Trophoblast cell (in vitro differentiated cells and primary cell): ENCODE data around the gene BRD9.

Source experiments
- DNase-seq, 2 donors: peaks; one replicate each; pipeline ENCODE4 v3.0.0-alpha.2; 2016
- H2AFZ ChIP-seq: 2 replicates; pipeline ENCODE4 v1.6.1; 2013; ENCODE audit warnings: low read length, moderate library complexity, mild to moderate bottlenecking; ENCODE audit not compliant: insufficient read depth, poor library complexity
- H2AK5ac ChIP-seq: 2 replicates; pipeline ENCODE4 v1.6.1; 2013; ENCODE audit warnings: mild to moderate bottlenecking, low read length
- H2BK120ac ChIP-seq: 2 replicates; pipeline ENCODE4 v1.6.1; 2013; ENCODE audit warnings: low read length, mild to moderate bottlenecking, moderate library complexity; ENCODE audit not compliant: insufficient read depth, poor library complexity
- H2BK12ac ChIP-seq: 2 replicates; pipeline ENCODE4 v1.6.1; 2013; ENCODE audit warnings: mild to moderate bottlenecking, low read length, moderate library complexity
- H2BK5ac ChIP-seq: 2 replicates; pipeline ENCODE4 v1.6.1; 2013; ENCODE audit warnings: low read length, low read depth, moderate library complexity, mild to moderate bottlenecking; ENCODE audit not compliant: poor library complexity
- H3K14ac ChIP-seq: 2 replicates; pipeline ENCODE4 v1.6.1; 2013; ENCODE audit warnings: mild to moderate bottlenecking, low read length
- H3K18ac ChIP-seq: 2 replicates; pipeline ENCODE4 v1.6.1; 2013; ENCODE audit warnings: mild to moderate bottlenecking, low read length
- H3K23ac ChIP-seq: 2 replicates; pipeline ENCODE4 v1.6.1; 2013; ENCODE audit warnings: low read length
- H3K27ac ChIP-seq: 2 replicates; pipeline ENCODE4 v1.5.1; 2013; ENCODE audit warnings: low read depth, mild to moderate bottlenecking, inconsistent platforms, low read length, moderate library complexity
- H3K27me3 ChIP-seq: 2 replicates; pipeline ENCODE4 v1.6.1; 2013; ENCODE audit warnings: inconsistent platforms, mild to moderate bottlenecking, low read length, moderate library complexity; ENCODE audit not compliant: insufficient read depth
- H3K36me3 ChIP-seq, 2 experiments: 1 replicate in 1 of 2; 2 replicates in 1 of 2; pipeline ENCODE4 v1.6.1; 2013; ENCODE audit warnings: low read length in 2 of 2, mild to moderate bottlenecking in 2 of 2, moderate library complexity in 1 of 2; ENCODE audit not compliant: insufficient read depth in 2 of 2, control insufficient read depth in 1 of 2
- H3K4ac ChIP-seq: 2 replicates; pipeline ENCODE4 v1.6.1; 2013; ENCODE audit warnings: low read depth, mild to moderate bottlenecking, low read length, moderate library complexity
- H3K4me1 ChIP-seq, 2 experiments: 1 replicate in 1 of 2; 2 replicates in 1 of 2; pipeline ENCODE4 v1.6.1; 2013; ENCODE audit warnings: low read length in 2 of 2, mild to moderate bottlenecking in 2 of 2, moderate library complexity in 1 of 2; ENCODE audit not compliant: insufficient read depth in 2 of 2, control insufficient read depth in 1 of 2
- H3K4me2 ChIP-seq: 2 replicates; pipeline ENCODE4 v1.6.1; 2013; ENCODE audit warnings: inconsistent platforms, mild to moderate bottlenecking, low read length, moderate library complexity
- H3K4me3 ChIP-seq: 2 replicates; pipeline ENCODE4 v1.5.1; 2013; ENCODE audit warnings: mild to moderate bottlenecking, low read depth, low read length, inconsistent platforms
- H3K79me1 ChIP-seq: one replicate; pipeline ENCODE4 v1.6.1; 2013; ENCODE audit warnings: low read length
- H3K79me2 ChIP-seq: 2 replicates; pipeline ENCODE4 v1.6.1; 2013; ENCODE audit warnings: low read length, mild to moderate bottlenecking; ENCODE audit not compliant: control insufficient read depth, insufficient read depth, poor library complexity
- H3K9ac ChIP-seq: 2 replicates; pipeline ENCODE4 v1.6.1; 2013; ENCODE audit warnings: mild to moderate bottlenecking, low read length
- H3K9me3 ChIP-seq: 2 replicates; pipeline ENCODE4 v1.6.1; 2013; ENCODE audit warnings: low read depth, mild to moderate bottlenecking, control low read depth, inconsistent platforms, low read length; ENCODE audit not compliant: insufficient read depth
- H4K12ac ChIP-seq: 2 replicates; pipeline ENCODE4 v1.6.1; 2013; ENCODE audit warnings: low read depth, mild to moderate bottlenecking, low read length, moderate library complexity
- H4K8ac ChIP-seq: 2 replicates; pipeline ENCODE4 v1.6.1; 2013; ENCODE audit warnings: low read depth, mild to moderate bottlenecking, low read length, moderate library complexity
- H4K91ac ChIP-seq: one replicate; pipeline ENCODE4 v1.6.1; 2013; ENCODE audit warnings: low read depth, mild to moderate bottlenecking, low read length, moderate library complexity
- WGBS: extraction: QIAGEN DNeasy Blood & Tissue Kit; methylation state at CpG from one replicate; pipeline ENCODE4 v1.1.7; 2013; ENCODE audit warnings: missing lambda C conversion rate; ENCODE audit not compliant: insufficient read length, insufficient coverage; ENCODE audit errors: extremely low coverage; 5-methylcytosine and 5-hydroxymethylcytosine counted together

Gene BRD9

DNA sequence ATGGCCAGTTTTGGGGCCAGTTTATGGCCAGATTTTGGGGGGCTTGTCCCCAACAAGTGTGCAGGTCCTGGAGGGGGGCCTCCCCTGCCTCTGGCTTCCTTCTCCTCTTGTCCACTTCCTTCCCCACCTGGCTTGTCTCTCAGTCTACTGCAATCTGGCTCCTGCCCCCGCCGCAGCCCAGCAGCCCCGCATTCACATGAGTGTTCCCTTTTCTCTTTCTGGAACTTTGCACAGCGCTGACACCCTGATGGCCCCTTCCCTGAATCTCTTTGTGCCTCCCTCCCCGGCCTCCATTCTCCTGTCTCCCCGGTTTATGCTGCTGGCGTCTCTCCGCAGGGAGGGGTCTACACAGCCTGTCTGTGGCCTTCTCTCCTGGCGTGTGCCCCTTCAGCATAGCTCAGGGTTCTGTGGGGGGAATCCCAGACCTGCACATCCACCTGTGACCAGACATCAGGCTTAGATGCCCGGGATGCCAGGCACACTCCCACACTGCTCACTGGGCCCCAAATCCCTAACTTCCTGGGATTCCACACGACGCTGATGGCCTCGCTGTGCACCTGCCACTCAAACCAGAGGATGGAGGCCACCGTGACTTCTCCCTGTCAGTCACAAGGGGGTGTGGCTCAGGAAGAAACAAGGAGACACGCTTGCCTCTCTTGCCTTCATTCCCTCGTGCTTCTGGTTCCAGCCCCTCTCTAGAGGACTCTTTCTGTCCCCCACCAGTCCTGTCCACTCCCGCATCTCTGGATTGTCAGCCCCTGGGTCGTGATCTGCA, 17.6 kb upstream of the BRD9 start:
- Histone ChIP-seq H3K4me3 (no peak overlapping the region), H2AK5ac (no peak overlapping the region)

DNA sequence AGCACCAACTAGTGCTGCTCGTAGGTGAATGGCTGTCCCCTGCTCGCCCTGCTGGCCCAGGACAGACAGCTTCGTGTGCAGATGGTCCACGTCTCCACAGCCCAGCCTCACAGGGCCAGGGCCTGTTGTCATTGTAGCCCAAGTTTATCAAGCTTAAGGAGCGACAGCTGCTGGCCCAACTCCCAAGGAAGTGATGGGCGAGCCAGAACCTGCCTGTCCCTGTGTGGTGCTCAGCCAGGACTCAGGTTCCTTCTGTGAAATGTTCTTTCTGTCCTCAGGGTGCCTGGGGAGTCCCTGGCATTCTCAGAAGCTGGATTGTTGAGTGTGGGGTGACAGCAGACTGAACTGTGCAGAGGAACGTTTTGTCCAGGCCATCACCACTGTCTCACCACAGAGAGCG, 16.5 kb upstream of the BRD9 start:
- H3K9me3 ChIP-seq = peaks cover 5% of the 10 kb centered on the region
- WGBS = no CpG with 5 or more reads among the region's 8 CpGs
- H2AK5ac ChIP-seq = no peak overlapping the region
- H3K4me1 ChIP-seq = no peaks in the 10 kb centered on the region
- H2BK12ac ChIP-seq = no peak overlapping the region
- peaks cover 49 to 56% of the 10 kb centered on the region in 2 experiments for H3K36me3 ChIP-seq
- H3K9ac ChIP-seq = no peak overlapping the region
- no peaks in the 10 kb centered on the region for H3K79me2 ChIP-seq
- H2AFZ ChIP-seq = no peak overlapping the region
- no peak overlapping the region for H2BK120ac ChIP-seq
- no peak overlapping the region for H4K91ac ChIP-seq
- no peak overlapping the region for H4K12ac ChIP-seq
- H3K4me2 ChIP-seq = no peak overlapping the region
- no peak overlapping the region for H4K8ac ChIP-seq
- H3K4ac ChIP-seq = no peak overlapping the region
- H3K4me3 ChIP-seq = no peak overlapping the region
- no peak overlapping the region for H3K27ac ChIP-seq
- no peak overlapping the region for H3K23ac ChIP-seq
- DNase-seq = no peak
- H2BK5ac ChIP-seq = no peak overlapping the region
- no peaks in the 10 kb centered on the region for H3K79me1 ChIP-seq
- H3K14ac ChIP-seq = no peak overlapping the region
- H3K27me3 ChIP-seq = no peaks in the 10 kb centered on the region
- no peak overlapping the region for H3K18ac ChIP-seq

More for the DNA sequence above, 17.6 kb upstream of the BRD9 start:
- Histone ChIP-seq H3K27me3 (no peaks in the 10 kb centered on the region), H4K8ac (no peak overlapping the region), H2AFZ (no peak overlapping the region), H3K27ac (no peak overlapping the region), H3K36me3 (peaks cover 55 to 62% of the 10 kb centered on the region in 2 experiments), H3K79me1 (no peaks in the 10 kb centered on the region), H3K14ac (no peak overlapping the region), H3K18ac (no peak overlapping the region), H3K4me1 (no peaks in the 10 kb centered on the region), H3K4me2 (no peak overlapping the region), H3K4ac (no peak overlapping the region), H3K9ac (no peak overlapping the region), H4K91ac (no peak overlapping the region), H3K79me2 (no peaks in the 10 kb centered on the region), H3K9me3 (peaks cover 5% of the 10 kb centered on the region), H4K12ac (no peak overlapping the region), H3K23ac (no peak overlapping the region), H2BK12ac (no peak overlapping the region), H2BK120ac (no peak overlapping the region), H2BK5ac (no peak overlapping the region)
- WGBS = no CpG with 5 or more reads among the region's 18 CpGs
- DNase-seq = no peak

DNA sequence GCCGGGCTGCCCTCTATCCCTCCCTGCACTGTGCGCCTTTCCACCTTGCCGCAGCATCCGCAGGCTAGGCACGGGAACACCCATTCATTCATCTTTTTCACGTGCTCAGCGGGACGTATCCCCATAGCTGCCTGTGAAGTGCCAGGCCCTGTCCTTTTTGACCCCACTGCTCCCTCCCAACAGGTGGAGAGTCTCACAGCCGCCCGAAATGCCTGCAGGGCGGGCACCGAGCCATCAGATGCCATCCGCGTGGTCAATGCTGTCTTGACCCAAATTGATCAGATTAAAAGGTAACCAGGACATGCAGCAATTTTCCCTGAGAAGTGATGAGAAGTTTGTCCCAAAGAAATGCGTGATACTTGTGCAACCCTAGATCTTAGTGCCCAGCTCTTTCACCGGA, 15.6 kb upstream of the BRD9 start:
- no CpG with 5 or more reads among the region's 16 CpGs for WGBS
- no peak overlapping the region for H3K9ac ChIP-seq

DNA sequence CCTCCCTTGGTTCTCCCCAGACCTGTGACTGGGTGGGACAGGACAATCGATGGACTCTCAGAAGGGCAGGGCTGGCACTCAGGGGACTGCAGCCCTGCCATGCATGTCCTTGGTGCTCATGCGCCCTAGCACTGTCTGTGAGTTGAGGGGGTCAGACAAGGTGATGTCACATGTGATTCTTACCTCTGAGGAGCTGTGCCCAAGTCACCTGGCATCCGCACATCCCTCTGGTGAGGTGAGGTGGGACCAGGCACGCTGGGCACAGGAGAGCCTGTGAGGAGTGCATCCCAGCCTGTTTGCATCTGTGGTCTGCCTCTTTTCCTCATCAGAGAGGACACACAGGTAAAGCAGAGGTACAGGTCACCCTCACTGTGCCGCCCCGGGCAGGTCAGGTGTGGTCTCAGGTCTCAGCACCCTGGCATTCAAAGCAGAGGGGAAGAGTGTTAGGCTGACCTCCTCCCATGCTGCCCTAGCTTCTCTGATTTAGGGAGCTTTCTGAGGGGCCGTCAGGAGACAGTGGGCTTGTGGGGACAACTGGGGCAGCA, 14.8 kb upstream of the BRD9 start:
- no peak overlapping the region for H3K4me2 ChIP-seq
- H3K27me3 ChIP-seq = no peaks in the 10 kb centered on the region
- H3K4ac ChIP-seq = no peak overlapping the region
- no peaks in the 10 kb centered on the region for H3K4me1 ChIP-seq
- no peak overlapping the region for H2BK5ac ChIP-seq
- peaks cover 5% of the 10 kb centered on the region for H3K9me3 ChIP-seq
- no peak overlapping the region for H2AFZ ChIP-seq
- DNase-seq = no peak
- H2BK12ac ChIP-seq = no peak overlapping the region
- peaks cover 51 to 54% of the 10 kb centered on the region in 2 experiments for H3K36me3 ChIP-seq
- no peak overlapping the region for H4K8ac ChIP-seq
- H3K4me3 ChIP-seq = peak overlapping the region; percentile 41
- no peak overlapping the region for H3K27ac ChIP-seq
- no peak overlapping the region for H4K91ac ChIP-seq
- H3K23ac ChIP-seq = no peak overlapping the region
- no peaks in the 10 kb centered on the region for H3K79me2 ChIP-seq
- no peak overlapping the region for H3K14ac ChIP-seq
- no peak overlapping the region for H3K9ac ChIP-seq
- no CpG with 5 or more reads among the region's 7 CpGs for WGBS
- no peak overlapping the region for H3K18ac ChIP-seq
- H3K79me1 ChIP-seq = no peaks in the 10 kb centered on the region
- no peak overlapping the region for H2AK5ac ChIP-seq
- no peak overlapping the region for H4K12ac ChIP-seq
- no peak overlapping the region for H2BK120ac ChIP-seq

More for the DNA sequence above, 15.6 kb upstream of the BRD9 start:
- H2AK5ac ChIP-seq = no peak overlapping the region
- no peak overlapping the region for H4K8ac ChIP-seq
- no peak overlapping the region for H3K4ac ChIP-seq
- H2BK120ac ChIP-seq = no peak overlapping the region
- no peaks in the 10 kb centered on the region for H3K79me2 ChIP-seq
- no peak overlapping the region for H3K4me3 ChIP-seq
- H3K18ac ChIP-seq = no peak overlapping the region
- no peak overlapping the region for H3K4me2 ChIP-seq
- no peak overlapping the region for H3K27ac ChIP-seq
- no peaks in the 10 kb centered on the region for H3K79me1 ChIP-seq
- no peak overlapping the region for H2BK5ac ChIP-seq
- DNase-seq = no peak
- H3K14ac ChIP-seq = no peak overlapping the region
- H3K9me3 ChIP-seq = peaks cover 5% of the 10 kb centered on the region
- H3K27me3 ChIP-seq = no peaks in the 10 kb centered on the region
- H2BK12ac ChIP-seq = no peak overlapping the region
- H2AFZ ChIP-seq = no peak overlapping the region
- H4K91ac ChIP-seq = no peak overlapping the region
- no peak overlapping the region for H4K12ac ChIP-seq
- peaks cover 51 to 52% of the 10 kb centered on the region in 2 experiments for H3K36me3 ChIP-seq
- no peaks in the 10 kb centered on the region for H3K4me1 ChIP-seq
- no peak overlapping the region for H3K23ac ChIP-seq
